Trophoblast cell (in vitro differentiated cells and primary cell): ENCODE results near the gene CAPN9.

Experiments used
- DNase-seq, 2 donors: peaks; one replicate each; pipeline ENCODE4 v3.0.0-alpha.2; 2016
- H2AFZ ChIP-seq: 2 replicates; pipeline ENCODE4 v1.6.1; 2013; ENCODE audit warnings: low read length, moderate library complexity, mild to moderate bottlenecking; ENCODE audit not compliant: insufficient read depth, poor library complexity
- H2AK5ac ChIP-seq: 2 replicates; pipeline ENCODE4 v1.6.1; 2013; ENCODE audit warnings: mild to moderate bottlenecking, low read length
- H2BK120ac ChIP-seq: 2 replicates; pipeline ENCODE4 v1.6.1; 2013; ENCODE audit warnings: low read length, mild to moderate bottlenecking, moderate library complexity; ENCODE audit not compliant: insufficient read depth, poor library complexity
- H2BK12ac ChIP-seq: 2 replicates; pipeline ENCODE4 v1.6.1; 2013; ENCODE audit warnings: mild to moderate bottlenecking, low read length, moderate library complexity
- H2BK5ac ChIP-seq: 2 replicates; pipeline ENCODE4 v1.6.1; 2013; ENCODE audit warnings: low read length, low read depth, moderate library complexity, mild to moderate bottlenecking; ENCODE audit not compliant: poor library complexity
- H3K14ac ChIP-seq: 2 replicates; pipeline ENCODE4 v1.6.1; 2013; ENCODE audit warnings: mild to moderate bottlenecking, low read length
- H3K18ac ChIP-seq: 2 replicates; pipeline ENCODE4 v1.6.1; 2013; ENCODE audit warnings: mild to moderate bottlenecking, low read length
- H3K23ac ChIP-seq: 2 replicates; pipeline ENCODE4 v1.6.1; 2013; ENCODE audit warnings: low read length
- H3K27ac ChIP-seq: 2 replicates; pipeline ENCODE4 v1.5.1; 2013; ENCODE audit warnings: low read depth, mild to moderate bottlenecking, inconsistent platforms, low read length, moderate library complexity
- H3K27me3 ChIP-seq: 2 replicates; pipeline ENCODE4 v1.6.1; 2013; ENCODE audit warnings: inconsistent platforms, mild to moderate bottlenecking, low read length, moderate library complexity; ENCODE audit not compliant: insufficient read depth
- H3K36me3 ChIP-seq, 2 experiments: 1 replicate in 1 of 2; 2 replicates in 1 of 2; pipeline ENCODE4 v1.6.1; 2013; ENCODE audit warnings: low read length in 2 of 2, mild to moderate bottlenecking in 2 of 2, moderate library complexity in 1 of 2; ENCODE audit not compliant: insufficient read depth in 2 of 2, control insufficient read depth in 1 of 2
- H3K4ac ChIP-seq: 2 replicates; pipeline ENCODE4 v1.6.1; 2013; ENCODE audit warnings: low read depth, mild to moderate bottlenecking, low read length, moderate library complexity
- H3K4me1 ChIP-seq, 2 experiments: 1 replicate in 1 of 2; 2 replicates in 1 of 2; pipeline ENCODE4 v1.6.1; 2013; ENCODE audit warnings: low read length in 2 of 2, mild to moderate bottlenecking in 2 of 2, moderate library complexity in 1 of 2; ENCODE audit not compliant: insufficient read depth in 2 of 2, control insufficient read depth in 1 of 2
- H3K4me2 ChIP-seq: 2 replicates; pipeline ENCODE4 v1.6.1; 2013; ENCODE audit warnings: inconsistent platforms, mild to moderate bottlenecking, low read length, moderate library complexity
- H3K4me3 ChIP-seq: 2 replicates; pipeline ENCODE4 v1.5.1; 2013; ENCODE audit warnings: mild to moderate bottlenecking, low read depth, low read length, inconsistent platforms
- H3K79me1 ChIP-seq: one replicate; pipeline ENCODE4 v1.6.1; 2013; ENCODE audit warnings: low read length
- H3K79me2 ChIP-seq: 2 replicates; pipeline ENCODE4 v1.6.1; 2013; ENCODE audit warnings: low read length, mild to moderate bottlenecking; ENCODE audit not compliant: control insufficient read depth, insufficient read depth, poor library complexity
- H3K9ac ChIP-seq: 2 replicates; pipeline ENCODE4 v1.6.1; 2013; ENCODE audit warnings: mild to moderate bottlenecking, low read length
- H3K9me3 ChIP-seq: 2 replicates; pipeline ENCODE4 v1.6.1; 2013; ENCODE audit warnings: low read depth, mild to moderate bottlenecking, control low read depth, inconsistent platforms, low read length; ENCODE audit not compliant: insufficient read depth
- H4K12ac ChIP-seq: 2 replicates; pipeline ENCODE4 v1.6.1; 2013; ENCODE audit warnings: low read depth, mild to moderate bottlenecking, low read length, moderate library complexity
- H4K8ac ChIP-seq: 2 replicates; pipeline ENCODE4 v1.6.1; 2013; ENCODE audit warnings: low read depth, mild to moderate bottlenecking, low read length, moderate library complexity
- H4K91ac ChIP-seq: one replicate; pipeline ENCODE4 v1.6.1; 2013; ENCODE audit warnings: low read depth, mild to moderate bottlenecking, low read length, moderate library complexity
- WGBS: extraction: QIAGEN DNeasy Blood & Tissue Kit; methylation state at CpG from one replicate; pipeline ENCODE4 v1.1.7; 2013; ENCODE audit warnings: missing lambda C conversion rate; ENCODE audit not compliant: insufficient read length, insufficient coverage; ENCODE audit errors: extremely low coverage; 5-methylcytosine and 5-hydroxymethylcytosine counted together

CAPN9 gene

DNA sequence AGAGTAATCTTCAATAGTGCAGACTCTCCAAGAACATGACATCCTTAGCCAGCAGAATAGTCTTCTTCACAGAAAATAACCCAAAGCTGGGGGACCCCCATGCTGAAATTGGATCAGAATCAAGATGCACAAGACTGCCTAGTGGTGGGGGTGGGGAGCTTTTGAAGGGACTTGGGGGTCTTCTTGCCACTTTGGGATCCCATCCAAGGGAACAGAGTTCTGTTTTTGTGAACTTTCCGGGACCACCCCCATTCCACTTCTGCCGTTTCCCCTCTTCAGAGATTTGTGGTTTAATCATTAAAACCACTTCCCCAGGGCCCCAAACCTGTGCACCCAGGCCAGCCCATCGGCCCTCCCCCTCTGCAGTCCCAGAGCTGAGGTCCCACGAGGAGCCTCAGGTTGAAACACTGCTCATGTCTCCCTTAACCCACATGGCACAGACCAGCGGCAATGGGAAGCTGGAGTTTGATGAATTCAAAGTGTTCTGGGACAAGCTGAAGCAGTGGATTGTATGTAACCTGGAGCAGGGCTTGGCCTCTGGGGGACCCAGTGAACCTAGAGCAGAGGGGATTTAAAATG lies 44.9 kb downstream of the CAPN9 start:
- no peak overlapping the region for H2BK5ac ChIP-seq
- H2AK5ac ChIP-seq = no peak overlapping the region
- no peaks in the 10 kb centered on the region for H3K27me3 ChIP-seq
- H2BK12ac ChIP-seq = no peak overlapping the region
- H3K14ac ChIP-seq = no peak overlapping the region
- no peak overlapping the region for H3K4ac ChIP-seq
- H3K27ac ChIP-seq = no peak overlapping the region
- H2BK120ac ChIP-seq = no peak overlapping the region
- WGBS = no CpG with 5 or more reads among the region's 5 CpGs
- H4K12ac ChIP-seq = no peak overlapping the region
- H3K4me1 ChIP-seq = no peaks in the 10 kb centered on the region
- no peak overlapping the region for H4K91ac ChIP-seq
- H3K23ac ChIP-seq = no peak overlapping the region
- H3K4me2 ChIP-seq = no peak overlapping the region
- no peaks in the 10 kb centered on the region for H3K36me3 ChIP-seq
- H3K9ac ChIP-seq = no peak overlapping the region
- DNase-seq = no peak
- H4K8ac ChIP-seq = no peak overlapping the region
- H3K9me3 ChIP-seq = peaks cover 2% of the 10 kb centered on the region
- no peak overlapping the region for H2AFZ ChIP-seq
- no peaks in the 10 kb centered on the region for H3K79me2 ChIP-seq
- H3K4me3 ChIP-seq = no peak overlapping the region
- no peaks in the 10 kb centered on the region for H3K79me1 ChIP-seq
- no peak overlapping the region for H3K18ac ChIP-seq

DNA sequence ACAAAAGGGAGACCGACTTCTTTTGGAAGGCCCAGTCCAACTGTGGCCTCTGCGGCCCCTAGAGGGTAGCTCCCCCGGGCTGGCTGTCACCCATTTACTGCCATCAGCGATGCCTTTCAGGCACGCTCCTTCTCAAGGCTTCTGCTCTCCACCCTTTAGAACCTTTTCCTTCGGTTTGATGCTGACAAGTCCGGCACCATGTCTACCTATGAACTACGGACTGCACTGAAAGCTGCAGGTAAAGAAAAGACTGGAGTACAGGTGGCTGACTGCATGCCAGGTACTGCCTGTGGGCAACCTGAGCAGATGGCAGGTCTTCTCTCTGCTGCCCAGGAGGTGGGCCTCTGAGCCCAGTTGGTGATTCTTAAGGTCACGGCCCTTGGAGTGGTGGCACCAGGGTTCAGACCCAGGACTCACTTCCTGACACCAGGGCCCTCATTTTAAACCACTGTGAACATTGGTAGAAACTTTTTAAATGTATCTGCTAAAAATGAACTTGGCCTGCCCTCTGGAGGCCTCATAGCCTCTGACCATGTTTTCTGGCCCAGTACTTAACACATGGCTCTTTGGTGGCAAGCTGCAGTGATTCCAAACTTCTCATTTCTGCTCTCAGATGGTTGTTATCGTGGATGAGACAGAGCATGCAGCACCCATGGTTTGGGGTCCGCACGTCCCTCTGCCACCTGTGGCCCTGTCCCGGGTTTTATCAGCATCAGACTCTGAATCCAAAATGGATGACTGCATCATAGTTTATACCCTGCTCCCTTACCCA lies 45.7 kb downstream of the CAPN9 start:
- Histone ChIP-seq H3K79me1 (no peaks in the 10 kb centered on the region), H3K4me1 (no peaks in the 10 kb centered on the region), H3K36me3 (no peaks in the 10 kb centered on the region), H2BK120ac (no peak overlapping the region), H4K8ac (no peak overlapping the region), H2AK5ac (no peak overlapping the region), H3K23ac (no peak overlapping the region), H4K91ac (no peak overlapping the region), H3K27me3 (no peaks in the 10 kb centered on the region), H2BK12ac (no peak overlapping the region), H3K4ac (no peak overlapping the region), H3K14ac (no peak overlapping the region), H3K4me2 (no peak overlapping the region), H3K79me2 (no peaks in the 10 kb centered on the region), H3K9me3 (peaks cover 2% of the 10 kb centered on the region), H2AFZ (no peak overlapping the region), H2BK5ac (no peak overlapping the region), H3K9ac (no peak overlapping the region), H3K27ac (no peak overlapping the region), H3K4me3 (no peak overlapping the region), H3K18ac (no peak overlapping the region), H4K12ac (no peak overlapping the region)
- WGBS = no CpG with 5 or more reads among the region's 13 CpGs
- DNase-seq = peak in 1 of 2 donors; percentile 43

DNA sequence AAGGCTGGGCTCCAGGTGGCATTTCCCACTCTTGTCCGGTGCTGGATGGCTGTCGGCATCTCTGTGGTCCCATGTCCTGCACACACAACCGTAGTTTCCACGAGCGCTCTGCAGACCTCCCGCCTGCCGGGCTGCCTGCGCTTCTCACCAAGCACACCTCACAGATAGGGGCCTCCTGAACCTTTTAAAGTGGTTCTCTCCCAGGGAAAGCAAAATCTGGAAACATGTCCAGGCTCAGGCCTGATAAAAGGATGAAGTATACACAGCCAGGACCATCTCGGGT lies 46.2 kb downstream of the CAPN9 start:
- Histone ChIP-seq H4K91ac (no peak overlapping the region), H3K18ac (no peak overlapping the region), H3K79me2 (no peaks in the 10 kb centered on the region), H3K4me3 (no peak overlapping the region), H2BK120ac (no peak overlapping the region), H3K36me3 (no peaks in the 10 kb centered on the region), H3K27ac (no peak overlapping the region), H2BK5ac (no peak overlapping the region), H3K27me3 (no peaks in the 10 kb centered on the region), H3K14ac (no peak overlapping the region), H3K9ac (no peak overlapping the region), H2AFZ (no peak overlapping the region), H3K9me3 (peaks cover 2% of the 10 kb centered on the region), H2AK5ac (no peak overlapping the region), H3K23ac (no peak overlapping the region), H4K12ac (no peak overlapping the region), H4K8ac (no peak overlapping the region), H3K4me1 (no peaks in the 10 kb centered on the region), H3K79me1 (no peaks in the 10 kb centered on the region), H3K4ac (no peak overlapping the region), H3K4me2 (no peak overlapping the region), H2BK12ac (no peak overlapping the region)
- no peak for DNase-seq
- no CpG with 5 or more reads among the region's 9 CpGs for WGBS

DNA sequence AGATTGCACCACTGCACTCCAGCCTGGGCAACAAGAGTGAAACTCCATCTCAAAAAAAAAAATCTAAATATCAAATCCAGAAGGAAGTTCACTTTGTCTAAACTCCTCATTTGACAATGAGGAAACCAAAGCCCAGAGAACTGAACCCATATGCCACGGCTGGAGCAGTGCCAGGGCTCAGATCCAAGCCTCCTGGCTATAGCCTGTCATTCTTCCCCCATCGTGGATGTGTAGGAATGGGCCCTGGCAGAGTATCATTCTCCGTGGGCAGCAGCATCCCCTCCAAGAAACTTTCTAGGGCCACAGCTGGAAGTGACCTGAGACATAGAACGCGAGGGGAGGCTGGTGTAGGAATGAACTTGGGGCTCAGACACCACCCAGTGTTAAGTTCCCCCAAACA lies 47.2 kb downstream of the CAPN9 start:
- no peak overlapping the region for H3K4ac ChIP-seq
- no peak overlapping the region for H4K12ac ChIP-seq
- no peak overlapping the region for H4K91ac ChIP-seq
- H3K79me1 ChIP-seq = no peaks in the 10 kb centered on the region
- no peaks in the 10 kb centered on the region for H3K4me1 ChIP-seq
- H3K18ac ChIP-seq = no peak overlapping the region
- H2BK12ac ChIP-seq = no peak overlapping the region
- H3K36me3 ChIP-seq = no peaks in the 10 kb centered on the region
- H3K23ac ChIP-seq = no peak overlapping the region
- H3K27ac ChIP-seq = no peak overlapping the region
- no peaks in the 10 kb centered on the region for H3K79me2 ChIP-seq
- H3K4me3 ChIP-seq = no peak overlapping the region
- WGBS = no CpG with 5 or more reads among the region's 5 CpGs
- H3K27me3 ChIP-seq = no peaks in the 10 kb centered on the region
- H2AK5ac ChIP-seq = no peak overlapping the region
- no peak overlapping the region for H2BK5ac ChIP-seq
- H3K14ac ChIP-seq = no peak overlapping the region
- no peak overlapping the region for H4K8ac ChIP-seq
- H2BK120ac ChIP-seq = no peak overlapping the region
- no peak overlapping the region for H2AFZ ChIP-seq
- DNase-seq = no peak
- H3K4me2 ChIP-seq = no peak overlapping the region
- no peak overlapping the region for H3K9ac ChIP-seq
- no peaks in the 10 kb centered on the region for H3K9me3 ChIP-seq
